ENCODE results near the gene BTF3. TPM values are rescaled to one million over a fixed set of nuclear protein-coding genes. Genes with fewer than 3 reads are reported as not detected.

Gene BTF3
- total and polyA plus RNA-seq, 2 experiments from 2014 or later = 506 to 1,148 TPM

GRCh38 chr5:73552642-73553041 is 54.4 kb downstream of the BTF3 start:
- 0 out of 2 replicates have a peak, but pooled peaks cover 2% of the 10 kb centered on the region for H3K4me1 ChIP-seq (ENCODE audit: insufficient read depth)
- H4K20me1 ChIP-seq (replicated peaks; ENCODE audit: insufficient read depth) = no peaks in the 10 kb centered on the region
- no peaks in the 10 kb centered on the region for H3F3A ChIP-seq (replicated peaks; ENCODE audit: low read depth)
- no peaks in the 10 kb centered on the region for H3K9me2 ChIP-seq (ENCODE audit: insufficient read depth)
- H2AFZ ChIP-seq = no peak overlapping the region
- no peaks in the 10 kb centered on the region for H3K27me3 ChIP-seq (ENCODE audit: insufficient read depth)
- no peak overlapping the region for H3K27ac ChIP-seq (ENCODE audit: low read depth)
- H3K4me1 Mint-ChIP-seq = peaks cover 2% of the 10 kb centered on the region; the same call in 1 of the 3 replicates
- no peak overlapping the region for H3K4me2 ChIP-seq
- no peak overlapping the region for H3K27ac Mint-ChIP-seq
- TF ChIP-seq EZH2phosphoT487 (IDR thresholded peaks at IDR 0.05; ENCODE audit: unreplicated experiment) (no peak), ETS1 (IDR thresholded peaks at IDR 0.05) (no peak), JUNB (IDR thresholded peaks at IDR 0.05; ENCODE audit: unreplicated experiment) (no peak), EZH2 (IDR thresholded peaks at IDR 0.05; ENCODE audit: low read depth, unreplicated experiment) (no peak), CREB1 (CRISPR knock-in tag; IDR thresholded peaks at IDR 0.05; ENCODE audit: low read depth) (no peak), ZNF331 (CRISPR knock-in tag; IDR thresholded peaks at IDR 0.05; ENCODE audit: low read depth) (no peak), ZNF462 (CRISPR knock-in tag; IDR thresholded peaks at IDR 0.05) (no peak)
- no peak overlapping the region for H3K4me3 ChIP-seq
- no peak for DNase-seq (ENCODE audit: low spot score)
- H3K4me3 Mint-ChIP-seq = no peak overlapping the region
- no peaks in the 10 kb centered on the region for H3K27me3 Mint-ChIP-seq (ENCODE audit: insufficient read depth, low read depth, poor library complexity)
- ATAC-seq = no peak
- H3K79me2 ChIP-seq (replicated peaks; ENCODE audit: insufficient read depth) = no peaks in the 10 kb centered on the region
- no peaks in the 10 kb centered on the region for H3K9me3 Mint-ChIP-seq
- no peaks in the 10 kb centered on the region; the same call in 2 of the 3 replicates for H3K36me3 Mint-ChIP-seq (ENCODE audit: low read depth)
- H3K36me3 ChIP-seq (ENCODE audit: insufficient read depth) = no peaks in the 10 kb centered on the region

Other genes with a start within 250 kb of the BTF3 start
- 0.12 and 0.42 TPM in 2 replicates for gene FOXD1, start 49.7 kb upstream of the BTF3 start, total RNA-seq (2014; rRNA removed; shearing (Covaris generic))
- gene FOXD1, start 49.7 kb upstream of the BTF3 start, polyA plus RNA-seq (2016; fragmentation: Nextera tagmentation; extraction: Ambion mirVana) = 0.23 TPM in 1 of 2 replicates, not detected in the other
- gene ANKRA2, start 67.2 kb downstream of the BTF3 start, total RNA-seq (2014; rRNA removed; shearing (Covaris generic)) = 13.1 and 28.7 TPM in 2 replicates
- gene ANKRA2, start 67.2 kb downstream of the BTF3 start, polyA plus RNA-seq (2016; fragmentation: Nextera tagmentation; extraction: Ambion mirVana) = 15.3 and 18.7 TPM in 2 replicates
- 33.9 and 59.0 TPM in 2 replicates for gene UTP15, start 67.3 kb downstream of the BTF3 start, total RNA-seq (2014; rRNA removed; shearing (Covaris generic))
- gene UTP15, start 67.3 kb downstream of the BTF3 start, polyA plus RNA-seq (2016; fragmentation: Nextera tagmentation; extraction: Ambion mirVana) = 13.4 and 16.5 TPM in 2 replicates
- gene ARHGEF28, start 127.8 kb downstream of the BTF3 start, total RNA-seq (2014; rRNA removed; shearing (Covaris generic)) = 1.0 and 1.3 TPM in 2 replicates
- 0.39 and 0.64 TPM in 2 replicates for gene ARHGEF28, start 127.8 kb downstream of the BTF3 start, polyA plus RNA-seq (2016; fragmentation: Nextera tagmentation; extraction: Ambion mirVana)